GM12892 (cell line): ENCODE results near the gene KDM8.

Source experiments
- POLR2A ChIP-seq: IDR thresholded peaks from 2 replicates; pipeline ENCODE4 v1.6.1; 2011; ENCODE audit warnings: low read depth, low read length, control low read depth
- POLR2AphosphoS5 ChIP-seq: IDR thresholded peaks from 2 replicates; pipeline ENCODE4 v1.6.1; 2011; ENCODE audit warnings: low read depth, low read length, control low read depth
- TAF1 ChIP-seq: IDR thresholded peaks from 2 replicates; pipeline ENCODE4 v1.6.1; 2011; ENCODE audit warnings: low read depth, mild to moderate bottlenecking, control low read depth, low read length, borderline replicate concordance

DNA sequence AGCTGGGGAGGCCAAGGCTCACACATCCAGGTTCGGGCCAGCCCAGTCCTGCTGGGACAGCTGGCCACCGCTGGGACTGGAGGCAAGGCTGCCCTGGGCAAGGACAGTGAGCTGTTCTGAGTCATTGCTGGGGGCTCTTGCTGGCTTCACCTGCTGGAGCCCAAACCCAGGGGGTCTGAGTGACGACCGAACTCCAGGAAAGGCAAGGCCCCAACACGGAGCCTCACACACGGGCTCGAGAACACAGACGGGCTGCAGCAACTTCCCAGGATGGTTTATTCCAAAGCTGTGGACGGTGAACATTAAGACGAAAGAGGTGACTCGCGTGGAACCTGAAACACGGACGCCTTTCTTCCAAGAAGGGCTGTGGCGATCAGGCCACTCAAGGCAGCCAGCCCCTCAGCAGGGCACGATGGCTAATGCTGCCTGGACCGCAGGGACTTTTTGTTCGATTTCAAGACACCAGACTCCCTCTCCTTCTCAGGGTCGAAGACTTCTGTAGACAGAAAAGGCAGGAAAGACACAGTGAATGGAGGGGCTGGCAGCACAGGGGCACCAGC is 21.5 kb downstream of the KDM8 start:
- TF ChIP-seq POLR2AphosphoS5 (no peak), POLR2A (no peak), TAF1 (no peak)
